Heart right ventricle (tissue), 16 donors: Measurements from ENCODE around the gene MTMR3. TPM values are rescaled to one million over a fixed set of nuclear protein-coding genes. Genes with fewer than 3 reads are reported as not detected.
A peak's percentile ranks its signal among the peaks of the same experiment; 100 is the strongest.

Experiments used
- ATAC-seq, 8 donors: fragments of 200-7000 bp; cut with Tn5 transposase; one replicate each; pipeline ENCODE4 v1.9.1; 2020; ENCODE audit warnings: mild to moderate bottlenecking in 8 of 8, moderate library complexity in 8 of 8, moderate number of reproducible peaks in 1 of 8
- DNase-seq, 2 donors: peaks; one replicate each; pipeline ENCODE4 v3.0.0-alpha.2; 2020
- H3K27ac ChIP-seq, 10 donors: fragments of 200-600 bp; sonication (generic) in 2 of 10; one replicate each; pipeline versions ENCODE4 v1.5.0 to v1.8.0; 2020 to 2022; ENCODE audit warnings: mild to moderate bottlenecking in 3 of 10
- H3K27me3 ChIP-seq, 7 donors: fragments of 200-600 bp; one replicate each; pipeline ENCODE4 v1.8.0; 2021 to 2022; ENCODE audit warnings: mild to moderate bottlenecking in 2 of 7
- H3K36me3 ChIP-seq, 9 donors: fragments of 200-600 bp; sonication (generic) in 1 of 9; one replicate each; pipeline versions ENCODE4 v1.5.0 to v1.8.0; 2020 to 2022; ENCODE audit warnings: mild to moderate bottlenecking in 2 of 9
- H3K4me1 ChIP-seq, 9 donors: fragments of 200-600 bp; sonication (generic) in 1 of 9; one replicate each; pipeline versions ENCODE4 v1.5.0 to v1.8.0; 2020 to 2022; ENCODE audit warnings: mild to moderate bottlenecking in 4 of 9
- H3K4me3 ChIP-seq, 10 donors: fragments of 200-600 bp; sonication (generic) in 2 of 10; one replicate each; pipeline versions ENCODE4 v1.5.0 to v1.8.0; 2020 to 2022; ENCODE audit warnings: mild to moderate bottlenecking in 7 of 10, moderate library complexity in 2 of 10
- H3K9me3 ChIP-seq, 11 donors: fragments of 200-600 bp in 10 of 11; sonication (generic) in 2 of 11; one replicate each; pipeline versions ENCODE4 v1.5.0 to v1.8.0; 2013 to 2022; ENCODE audit warnings: mild to moderate bottlenecking in 2 of 11, control low read depth in 1 of 11, moderate library complexity in 1 of 11
- WGBS, 2 donors: extraction: QIAGEN DNeasy Blood & Tissue Kit; methylation state at CpG; one replicate each; pipeline ENCODE4 v1.1.7; 2013; ENCODE audit warnings: inconsistent platforms in 1 of 2; 5-methylcytosine and 5-hydroxymethylcytosine counted together
- intact Hi-C, 10 donors: fragments of 100-400 bp; cut with DNase I; formaldehyde crosslinking; loops; one replicate each; pipeline versions ENCODE4 v1.11.1 to v1.14.2; 2022
- polyA plus RNA-seq, 2 donors: library from polyadenylated mRNA; stranded (reverse); fragments of 200-250 nt; gene quantifications; one replicate each; pipeline ENCODE4 v1.2.3, GENCODE V29; 2013
- total RNA-seq, 10 donors: library from RNA; stranded (reverse); fragmentation: NEBNext Ultra II Directional in 3 of 10; extraction: Animal tissue kit (Norgen Biotek cat#: 25700) in 3 of 10; gene quantifications; one replicate each; pipeline versions ENCODE4 v1.2.1 to v1.2.4, GENCODE V29; 2021 to 2023
- TF ChIP-seq, protein P1 (sequence below), 9 donors: fragments of 200-600 bp; sonication (generic) in 2 of 9; IDR thresholded peaks; one replicate each; pipeline versions ENCODE4 v1.5.0 to v1.8.0; 2021 to 2022; ENCODE audit warnings: antibody characterized with exemption in 9 of 9, mild to moderate bottlenecking in 5 of 9, moderate library complexity in 1 of 9
- donor health status: Arrhythmogenic right ventricular cardiomyopathy.
- donor health status: ischemic (EF 13 %, LVEDD 7.1; RV severe dilation, severe dysfunction).
- donor health status: healthy with polysubstance abuse.
- donor health status: DM: no; HTN: yes; CAD: no.
- donor health status: DM: no; HTN: no; CAD: no.
- donor health status: ischemic (EF 25% LVEDD 6.9; RV normal size, moderate dysfunction).
- donor health status: ischemic (EF 25% LVEDD 5.7; RV mildly dilated, moderate dysfunction).
- donor health status: healthy.
- donor health status: DM: yes; HTN: yes; CAD: no.
- donor health status: Ischemic cardiomyopathy.
- donor health status: ischemic (EF 35%, LVEDD 5.7; RV mildly dilated, moderate dysfunction).
- donor health status: nonischemic (EF 11% LVEDD 7.7; RV severe dilation, severe dysfunction).
- donor health status: DM: yes; HTN: yes; CAD: no.
- donor health status: PGD.
- donor health status: ischemic (EF 29% LVEDD 5.4; RV normal size, mild dysfunction).
- donor health status: nonischemic (EF 23%, LVEDD 6.1; RV moderate dilation, normal function).

Gene MTMR3
- total and polyA plus RNA-seq, 12 donors = 9.8 to 42.9 (median 34.6) TPM

DNA sequence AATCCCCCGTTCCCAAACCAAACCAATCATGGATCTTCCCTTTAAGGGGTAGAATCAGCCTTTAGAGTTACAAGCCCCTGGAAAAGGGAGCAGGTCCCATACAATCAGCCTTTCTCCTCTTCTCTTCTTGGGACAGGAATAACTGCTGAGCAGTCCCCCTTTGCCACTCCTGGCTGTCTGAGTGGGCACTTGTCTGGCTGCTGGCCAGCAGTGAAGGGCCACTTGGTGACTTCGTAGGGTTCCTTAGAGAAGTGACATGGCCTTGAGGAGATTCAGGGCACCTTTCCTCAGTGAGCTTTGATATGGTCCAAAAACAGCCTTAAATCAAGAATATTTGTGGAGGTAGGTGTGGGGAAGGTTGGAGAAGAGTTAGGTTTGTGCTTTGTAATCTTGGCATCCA lies 143.8 kb downstream of the MTMR3 start:
- ATAC-seq (no peak), DNase-seq (no peak)
- Histone ChIP-seq H3K36me3 (peaks cover 0 to 95% (median 29%) of the 10 kb centered on the region in 9 donors), H3K27ac (no peak overlapping the region), H3K4me3 (no peak overlapping the region), H3K9me3 (no peaks in the 10 kb centered on the region), H3K4me1 (peaks cover 4 to 43% (median 18%) of the 10 kb centered on the region in 9 donors), H3K27me3 (no peaks in the 10 kb centered on the region)
- intact Hi-C loops = no loop called here
- 89 to 90% methylated on average over 2 of the region's 2 CpGs for WGBS, 2 donors
- TF ChIP-seq, protein P1, sequence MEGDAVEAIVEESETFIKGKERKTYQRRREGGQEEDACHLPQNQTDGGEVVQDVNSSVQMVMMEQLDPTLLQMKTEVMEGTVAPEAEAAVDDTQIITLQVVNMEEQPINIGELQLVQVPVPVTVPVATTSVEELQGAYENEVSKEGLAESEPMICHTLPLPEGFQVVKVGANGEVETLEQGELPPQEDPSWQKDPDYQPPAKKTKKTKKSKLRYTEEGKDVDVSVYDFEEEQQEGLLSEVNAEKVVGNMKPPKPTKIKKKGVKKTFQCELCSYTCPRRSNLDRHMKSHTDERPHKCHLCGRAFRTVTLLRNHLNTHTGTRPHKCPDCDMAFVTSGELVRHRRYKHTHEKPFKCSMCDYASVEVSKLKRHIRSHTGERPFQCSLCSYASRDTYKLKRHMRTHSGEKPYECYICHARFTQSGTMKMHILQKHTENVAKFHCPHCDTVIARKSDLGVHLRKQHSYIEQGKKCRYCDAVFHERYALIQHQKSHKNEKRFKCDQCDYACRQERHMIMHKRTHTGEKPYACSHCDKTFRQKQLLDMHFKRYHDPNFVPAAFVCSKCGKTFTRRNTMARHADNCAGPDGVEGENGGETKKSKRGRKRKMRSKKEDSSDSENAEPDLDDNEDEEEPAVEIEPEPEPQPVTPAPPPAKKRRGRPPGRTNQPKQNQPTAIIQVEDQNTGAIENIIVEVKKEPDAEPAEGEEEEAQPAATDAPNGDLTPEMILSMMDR (IDR thresholded peaks at IDR 0.05) = no peak

DNA sequence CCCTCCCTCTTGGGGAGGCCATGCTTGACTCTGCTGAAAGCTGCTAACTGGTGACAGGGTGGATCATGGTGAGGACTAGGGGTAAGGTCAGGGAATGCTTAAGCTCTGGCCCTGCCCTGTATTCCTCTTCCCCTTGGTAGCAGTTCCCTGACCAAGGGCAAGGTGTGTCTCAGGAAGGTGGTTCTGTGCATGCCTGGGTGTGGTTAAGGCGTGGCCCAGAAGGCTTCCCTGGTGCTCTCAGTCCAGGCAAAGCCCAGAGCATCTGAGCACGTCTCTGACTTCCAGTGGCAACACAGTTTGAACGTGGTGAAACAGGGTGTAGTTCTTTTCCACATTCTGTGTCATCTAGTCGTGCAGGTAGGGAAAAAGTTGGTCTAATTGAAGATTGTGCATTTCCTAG lies 144.2 kb downstream of the MTMR3 start:
- Histone ChIP-seq H3K4me1 (peaks cover 4 to 39% (median 15%) of the 10 kb centered on the region in 9 donors), H3K4me3 (no peak overlapping the region), H3K36me3 (peaks cover 0 to 91% (median 29%) of the 10 kb centered on the region in 9 donors), H3K9me3 (no peaks in the 10 kb centered on the region), H3K27ac (peak overlapping the region in 1 of 10 donors; percentile 23), H3K27me3 (no peaks in the 10 kb centered on the region)
- intact Hi-C loops = no loop called here
- ATAC-seq = no peak
- WGBS, 2 donors = 77 to 78% methylated on average over 4 of the region's 4 CpGs
- DNase-seq = no peak
- TF ChIP-seq, protein P1 (IDR thresholded peaks at IDR 0.05) = no peak

DNA sequence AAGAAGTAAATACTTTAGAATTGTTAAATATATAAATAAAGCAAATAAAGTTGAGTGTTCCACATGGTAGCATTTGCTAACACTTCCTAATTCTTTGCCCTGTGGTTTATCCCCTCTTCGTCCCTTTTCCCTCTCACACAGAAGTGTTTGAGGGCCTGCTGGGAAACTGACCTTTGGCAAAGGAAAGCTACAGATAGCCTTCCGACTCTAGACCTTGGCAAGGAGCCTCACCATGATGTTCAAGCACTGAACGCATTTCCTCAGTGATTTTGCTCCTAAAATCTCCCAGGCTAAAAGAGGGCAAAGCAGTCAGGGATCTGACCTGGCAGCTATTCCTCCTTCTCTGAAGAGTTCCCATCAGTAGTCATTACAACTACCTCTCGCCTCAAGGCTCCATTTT lies 144.8 kb downstream of the MTMR3 start:
- H3K4me3 ChIP-seq = no peak overlapping the region
- ATAC-seq (peak in 6 of 8 donors; percentile 18 to 72 (median 40)), DNase-seq (peak in 1 of 2 donors; percentile 28)
- H3K36me3 ChIP-seq = peaks cover 0 to 85% (median 24%) of the 10 kb centered on the region in 9 donors
- peak overlapping the region in 6 of 10 donors; percentile 1 to 37 (median 22) for H3K27ac ChIP-seq
- H3K27me3 ChIP-seq = no peaks in the 10 kb centered on the region
- TF ChIP-seq, protein P1 (IDR thresholded peaks at IDR 0.05) = no peak
- peaks cover 3 to 33% (median 13%) of the 10 kb centered on the region in 9 donors for H3K4me1 ChIP-seq
- H3K9me3 ChIP-seq = no peaks in the 10 kb centered on the region
- intact Hi-C loops = no loop called here
- WGBS, 2 donors = 43% methylated on average over 4 of the region's 4 CpGs

DNA sequence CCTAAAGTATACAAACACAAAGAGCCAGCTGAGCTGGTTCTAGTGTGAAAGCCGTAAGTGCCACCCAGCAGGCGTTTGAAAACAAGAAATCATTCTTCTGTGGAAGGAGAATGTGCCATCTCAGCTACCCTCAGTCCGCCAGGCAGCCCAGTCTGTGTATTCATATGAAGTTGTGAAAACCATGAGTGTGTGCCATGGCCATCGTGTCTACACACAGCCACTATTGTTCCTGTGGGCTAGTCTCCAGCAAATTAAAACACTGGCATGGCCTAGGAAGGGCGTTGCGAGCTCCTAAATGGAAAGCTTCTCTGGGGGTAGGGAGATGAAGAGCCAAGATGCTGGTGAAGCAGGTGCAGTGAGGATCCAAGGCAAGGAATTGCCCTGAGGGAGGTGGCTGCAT lies 145.8 kb downstream of the MTMR3 start:
- ATAC-seq (no peak), DNase-seq (no peak)
- Histone ChIP-seq H3K27me3 (no peaks in the 10 kb centered on the region), H3K4me3 (no peak overlapping the region), H3K36me3 (peaks cover 0 to 76% (median 22%) of the 10 kb centered on the region in 9 donors), H3K27ac (peak overlapping the region in 3 of 10 donors; percentile 19 to 37 (median 21)), H3K4me1 (peaks cover 3 to 30% (median 14%) of the 10 kb centered on the region in 9 donors), H3K9me3 (no peaks in the 10 kb centered on the region)
- TF ChIP-seq, protein P1 (IDR thresholded peaks at IDR 0.05) = no peak
- intact Hi-C loops = no loop called here
- 94% methylated on average over 6 of the region's 6 CpGs for whole genome bisulfite sequencing, 2 donors
